ENCODE measurements around the gene LASP1.

- TF ChIP-seq CTCF (IDR thresholded peaks at IDR 0.05) (no peak), POLR2A (IDR thresholded peaks at IDR 0.05) (no peak)
Measured at GRCh38 chr17:38907930-38908675, 38.2 kb downstream of the LASP1 start.
